Kidney tubule cell (primary cell): Measurements from ENCODE around the gene PTGES2.

ENCODE experiments used
- DNase-seq: peaks from one replicate; pipeline ENCODE4 v3.0.0-alpha.2; 2018; ENCODE audit warnings: low spot score

PTGES2 gene

DNA sequence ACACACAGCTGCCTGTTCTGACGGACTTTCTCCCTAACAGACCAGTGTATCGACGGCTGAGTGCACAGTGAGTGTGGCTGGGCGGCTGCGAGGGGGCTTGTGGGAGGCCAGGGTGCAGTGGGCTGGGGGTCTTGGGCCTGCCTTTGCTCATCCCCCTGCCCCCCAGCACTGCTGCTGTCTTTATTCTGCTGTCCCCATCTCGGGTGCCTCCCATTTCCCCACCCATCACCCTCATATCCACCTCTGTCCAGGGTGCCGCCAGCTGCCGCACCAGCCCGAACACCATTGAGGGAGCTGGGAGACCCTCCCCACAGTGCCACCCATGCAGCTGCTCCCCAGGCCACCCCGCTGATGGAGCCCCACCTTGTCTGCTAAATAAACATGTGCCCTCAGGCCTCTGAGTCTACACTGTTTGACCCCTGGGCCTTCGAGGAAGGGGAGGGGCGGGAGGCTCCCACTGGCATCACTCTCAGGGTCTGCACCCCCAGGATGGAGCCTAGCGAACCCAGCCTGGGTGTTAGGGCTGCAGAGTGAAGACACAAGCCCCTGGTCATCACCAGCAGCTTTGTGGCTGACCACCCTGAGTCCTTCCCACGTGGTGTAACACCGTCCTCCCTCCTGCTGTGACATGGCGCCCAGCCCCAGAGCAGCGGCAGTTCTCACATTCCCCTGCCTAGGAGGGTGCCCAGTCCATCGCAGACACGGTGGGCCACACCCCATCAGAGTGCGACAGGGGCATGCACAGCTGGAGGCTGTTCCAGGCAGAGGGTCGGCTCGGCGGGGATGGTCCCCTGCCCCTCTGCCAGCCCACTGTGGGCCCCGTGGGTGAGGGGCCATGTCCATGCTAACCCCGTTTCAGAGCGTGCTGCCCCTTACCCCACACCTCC, 25.8 kb upstream of the PTGES2 start:
- no peak for DNase-seq

DNA sequence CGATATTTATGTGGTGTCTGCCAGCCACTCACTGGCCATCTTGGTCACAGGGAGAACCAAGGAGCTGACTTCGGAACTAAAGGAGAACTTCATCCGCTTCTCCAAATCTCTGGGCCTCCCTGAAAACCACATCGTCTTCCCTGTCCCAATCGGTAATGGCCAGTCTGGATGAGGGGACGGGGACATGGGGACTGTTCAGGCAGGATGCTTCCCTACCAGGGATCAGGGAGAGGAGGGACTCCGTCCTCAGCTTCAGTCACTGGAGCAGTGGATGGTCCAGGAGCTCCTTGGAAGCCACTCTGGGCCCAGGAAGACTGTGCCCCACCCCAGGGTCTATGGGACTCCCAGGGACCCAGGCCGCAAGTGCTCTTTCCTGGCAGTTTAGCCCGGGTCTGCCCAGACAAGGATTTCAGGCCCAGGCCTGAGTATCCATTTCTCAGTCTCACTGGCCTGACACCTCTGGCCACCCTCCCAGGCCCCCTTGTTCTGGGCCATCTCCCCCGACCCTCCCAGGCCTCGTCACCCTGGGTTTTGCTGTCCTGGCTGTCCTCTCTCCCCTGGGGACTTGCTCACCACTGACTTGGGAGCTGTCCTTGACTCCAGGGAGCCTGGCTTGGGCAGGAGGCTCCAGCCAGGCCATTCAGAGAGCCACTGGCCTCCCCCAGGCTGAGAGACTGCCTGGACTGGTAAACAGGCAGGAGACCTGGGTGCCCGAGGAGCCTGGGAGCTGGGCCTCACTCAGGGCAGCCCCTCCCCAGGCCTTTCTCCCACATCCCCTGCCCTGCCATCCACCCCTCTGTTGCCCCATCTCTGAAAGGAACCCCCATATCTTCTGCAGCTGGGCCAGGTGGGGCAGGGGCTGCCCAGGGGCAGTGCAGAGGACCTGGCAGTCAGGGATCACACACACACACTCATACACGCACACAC, 24.9 kb upstream of the PTGES2 start:
- no peak for DNase-seq

DNA sequence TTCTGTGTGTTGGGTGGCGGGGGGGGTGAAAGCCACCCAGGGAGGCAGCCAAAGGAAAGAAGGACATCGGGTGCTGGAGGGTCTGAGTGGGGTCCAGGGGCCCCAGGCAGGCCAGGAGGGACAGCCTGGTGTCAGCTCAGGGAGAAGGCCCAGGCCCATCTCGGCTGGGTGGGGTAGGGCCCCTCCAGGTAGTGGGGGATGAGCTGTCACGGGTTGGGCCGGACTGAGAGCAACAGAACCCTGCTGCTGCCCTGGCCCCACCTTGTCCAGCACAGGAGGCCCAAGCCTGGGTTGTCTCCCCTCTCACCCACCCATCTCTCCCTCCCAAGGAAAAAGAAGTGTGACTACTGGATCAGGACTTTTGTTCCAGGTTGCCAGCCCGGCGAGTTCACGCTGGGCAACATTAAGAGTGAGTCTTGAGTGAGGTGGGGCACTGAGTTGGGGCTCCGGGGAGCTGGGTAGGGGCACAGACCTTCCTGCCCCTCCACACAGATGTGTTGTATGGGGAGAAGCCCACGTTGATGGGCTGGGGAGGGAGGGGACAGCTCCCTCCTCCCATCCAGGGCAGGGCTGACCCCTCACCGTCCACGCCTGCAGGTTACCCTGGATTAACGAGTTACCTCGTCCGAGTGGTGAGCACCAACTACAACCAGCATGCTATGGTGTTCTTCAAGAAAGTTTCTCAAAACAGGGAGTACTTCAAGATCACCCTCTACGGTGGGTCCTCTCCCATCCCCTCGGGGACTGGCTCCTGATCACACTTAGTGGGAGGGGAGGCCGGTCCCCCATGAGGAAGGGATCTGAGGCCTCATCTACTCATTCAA, 24.0 kb upstream of the PTGES2 start:
- DNase-seq, result no peak

DNA sequence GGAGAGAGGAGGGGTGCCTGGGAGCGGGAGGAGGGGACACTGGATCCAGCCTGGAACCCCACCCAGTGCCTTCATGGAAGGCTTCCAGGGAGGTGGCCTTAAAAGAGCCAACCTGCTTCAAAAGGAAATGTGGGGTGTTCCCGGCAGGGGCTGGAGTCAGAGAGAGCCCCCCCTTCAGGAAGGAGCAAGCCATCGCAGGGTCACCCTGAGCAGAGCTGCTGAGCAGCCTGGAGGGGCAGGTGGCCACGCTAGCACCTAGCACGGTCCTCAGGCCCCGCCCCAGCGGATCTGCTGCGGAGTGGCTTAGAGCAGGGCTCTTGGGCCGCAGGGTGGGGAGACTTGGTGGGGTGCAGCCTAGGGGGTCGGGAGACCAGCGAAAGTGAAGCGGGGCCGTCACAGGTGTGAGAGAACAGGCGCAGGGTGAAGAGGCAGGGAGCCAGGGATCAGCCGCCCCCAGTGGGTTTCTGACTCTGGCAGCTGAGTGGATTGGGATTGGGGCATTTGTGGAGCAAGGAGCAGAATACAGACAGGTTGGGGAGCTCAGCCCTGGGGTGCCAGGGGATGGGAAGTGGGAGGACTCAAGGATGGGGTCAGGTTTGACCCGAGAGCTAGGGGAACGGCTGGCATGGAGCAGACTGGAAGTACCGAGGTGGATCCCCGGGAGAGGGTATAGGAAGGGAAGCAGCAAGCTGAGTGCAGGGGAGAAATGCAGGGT, 23.2 kb upstream of the PTGES2 start:
- no peak for DNase-seq

DNA sequence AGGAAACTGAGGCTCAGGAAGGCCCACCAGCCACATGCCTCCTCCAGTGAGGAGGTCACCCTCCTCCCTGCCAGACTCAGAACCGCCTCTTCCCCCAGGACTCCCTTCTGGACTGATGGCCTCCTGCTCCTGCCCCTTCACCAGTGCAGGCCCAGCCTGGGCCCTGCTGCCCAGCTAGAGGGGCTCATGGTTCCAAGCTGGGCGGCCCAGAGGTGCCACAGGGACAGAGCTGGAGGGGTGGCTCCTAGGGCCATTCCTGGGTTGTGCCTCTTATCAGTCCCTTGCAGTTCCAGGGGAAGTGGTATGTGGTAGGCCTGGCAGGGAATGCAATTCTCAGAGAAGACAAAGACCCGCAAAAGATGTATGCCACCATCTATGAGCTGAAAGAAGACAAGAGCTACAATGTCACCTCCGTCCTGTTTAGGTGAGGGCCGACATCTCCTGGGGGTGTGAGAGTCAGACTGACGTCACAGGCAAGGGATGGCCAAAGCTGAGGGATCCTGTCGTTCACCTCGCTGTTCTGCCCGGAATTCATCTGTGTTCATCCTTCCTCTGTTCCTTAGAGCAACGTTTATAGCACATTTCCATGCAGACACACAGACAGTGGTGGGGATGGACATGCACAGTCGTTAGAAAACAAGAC, 22.5 kb upstream of the PTGES2 start:
- DNase-seq, result no peak

DNA sequence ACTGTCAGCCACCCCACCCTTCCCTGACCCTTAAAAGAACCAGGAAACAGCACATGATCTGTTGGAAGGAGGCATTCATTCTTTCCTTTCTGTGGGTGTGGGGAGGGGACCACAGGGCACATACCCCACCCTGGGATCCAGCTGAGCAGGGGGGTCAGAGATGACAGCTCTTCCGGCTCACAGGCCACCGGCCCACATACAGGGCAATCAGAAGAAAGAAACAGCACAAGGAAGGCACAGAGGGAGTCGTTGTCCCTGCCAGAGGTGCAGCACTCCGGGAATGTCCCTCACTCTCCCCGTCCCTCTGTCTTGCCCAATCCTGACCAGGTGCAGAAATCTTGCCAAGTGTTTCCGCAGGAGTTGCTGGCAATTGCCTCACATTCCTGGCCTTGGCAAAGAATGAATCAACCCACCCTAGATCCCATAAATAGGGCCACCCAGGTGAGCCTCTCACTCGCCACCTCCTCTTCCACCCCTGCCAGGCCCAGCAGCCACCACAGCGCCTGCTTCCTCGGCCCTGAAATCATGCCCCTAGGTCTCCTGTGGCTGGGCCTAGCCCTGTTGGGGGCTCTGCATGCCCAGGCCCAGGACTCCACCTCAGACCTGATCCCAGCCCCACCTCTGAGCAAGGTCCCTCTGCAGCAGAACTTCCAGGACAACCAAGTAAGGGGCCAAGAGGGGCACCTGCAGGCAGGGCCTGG, 21.6 kb upstream of the PTGES2 start, which contains the start of gene LCN2:
TSS of gene LCN2 (plus strand) at position 453 of the 701 bp plus-strand sequence. CDS start at position 526, 73 bp downstream.
- DNase-seq, result peak; percentile 93

DNA sequence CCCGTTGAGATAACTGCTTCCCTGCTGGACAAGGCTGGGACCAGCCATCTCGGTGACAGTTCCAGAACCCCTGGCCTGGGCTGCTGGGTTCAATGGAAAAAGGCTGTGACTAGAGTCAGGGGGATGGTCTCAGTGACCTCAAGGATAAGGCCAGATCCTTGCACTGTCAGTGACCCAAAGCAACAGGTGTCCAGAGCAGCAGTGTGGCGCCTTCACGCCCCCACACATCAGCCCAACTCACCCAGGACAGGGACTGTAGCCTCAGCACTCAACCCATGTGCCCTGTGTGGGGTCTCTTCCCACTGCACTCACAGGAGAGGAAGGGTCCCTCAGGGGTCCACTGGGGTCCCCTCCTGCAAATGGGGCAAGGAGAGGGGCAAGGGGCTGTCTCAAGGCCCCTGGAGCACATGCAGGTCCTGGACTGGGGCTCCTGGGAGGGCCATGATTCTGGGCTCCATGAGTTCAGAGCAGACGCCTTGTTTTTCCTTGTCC, 21.0 kb upstream of the PTGES2 start:
- no peak for DNase-seq

DNA sequence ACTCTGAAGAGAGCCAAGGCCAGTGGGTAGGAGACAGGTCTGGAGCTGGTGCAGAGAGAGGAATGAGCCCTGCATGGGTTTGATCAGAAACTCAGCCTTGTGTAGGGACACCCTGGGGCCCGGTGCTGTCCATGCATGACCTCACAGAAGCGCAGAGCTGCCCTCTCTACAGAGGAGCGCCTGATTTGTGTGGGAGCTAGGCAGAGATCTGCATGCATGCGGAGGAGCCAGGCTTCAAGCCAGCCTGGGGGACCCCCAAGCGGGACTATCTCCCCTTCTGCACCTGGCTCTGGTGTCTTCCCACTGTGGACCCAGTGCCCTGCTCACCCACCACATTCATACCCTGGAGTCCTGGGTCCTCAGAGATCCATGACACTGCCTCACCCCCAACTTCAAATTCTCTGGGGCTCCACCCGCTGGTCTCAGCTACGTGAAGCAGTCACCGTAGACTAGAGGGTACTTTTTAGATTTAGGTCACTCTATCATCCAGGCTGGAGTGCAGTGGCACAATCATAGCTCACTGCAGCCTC, 19.1 kb upstream of the PTGES2 start:
- no peak for DNase-seq

DNA sequence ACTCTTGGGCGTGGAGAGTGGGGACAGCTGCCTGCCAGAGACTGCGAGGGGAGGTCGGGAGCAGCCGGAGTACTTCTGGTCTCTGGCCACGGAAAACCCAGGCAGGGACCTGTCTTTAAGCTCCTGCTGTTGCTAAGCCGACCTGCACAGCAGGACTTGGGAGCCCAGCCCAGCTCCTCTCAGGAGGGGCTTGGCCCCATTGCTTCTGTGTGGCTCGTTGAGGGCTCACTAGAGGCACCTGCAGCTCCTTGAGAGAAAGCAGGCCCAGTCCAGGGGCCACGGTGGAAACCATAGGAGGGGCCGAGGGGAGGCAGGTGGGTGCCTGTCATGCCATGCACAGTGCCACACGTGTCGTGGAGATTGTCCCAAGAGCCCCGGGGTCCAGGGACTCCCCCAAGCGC, 18.4 kb upstream of the PTGES2 start:
- DNase-seq, result no peak

DNA sequence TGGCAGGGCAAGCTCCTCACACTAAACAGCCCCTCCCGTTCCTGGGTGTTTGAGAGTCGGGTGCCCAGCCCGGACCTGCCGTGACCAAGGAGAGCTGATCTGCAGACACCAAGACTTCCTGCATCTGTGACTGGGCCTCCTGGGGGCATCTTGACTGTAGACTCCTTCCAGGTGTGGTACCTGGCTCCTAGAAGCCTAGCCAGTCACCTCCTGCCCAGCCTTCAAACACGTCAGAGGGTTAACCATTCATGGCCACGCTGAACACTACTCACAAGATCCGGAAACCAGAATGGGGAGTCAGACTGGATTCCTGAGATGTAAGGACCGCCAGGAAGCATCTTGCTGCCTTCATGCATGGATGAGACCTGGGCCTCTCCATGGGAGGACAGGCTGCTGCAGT, 18.0 kb upstream of the PTGES2 start:
- DNase-seq, result peak; percentile 88

DNA sequence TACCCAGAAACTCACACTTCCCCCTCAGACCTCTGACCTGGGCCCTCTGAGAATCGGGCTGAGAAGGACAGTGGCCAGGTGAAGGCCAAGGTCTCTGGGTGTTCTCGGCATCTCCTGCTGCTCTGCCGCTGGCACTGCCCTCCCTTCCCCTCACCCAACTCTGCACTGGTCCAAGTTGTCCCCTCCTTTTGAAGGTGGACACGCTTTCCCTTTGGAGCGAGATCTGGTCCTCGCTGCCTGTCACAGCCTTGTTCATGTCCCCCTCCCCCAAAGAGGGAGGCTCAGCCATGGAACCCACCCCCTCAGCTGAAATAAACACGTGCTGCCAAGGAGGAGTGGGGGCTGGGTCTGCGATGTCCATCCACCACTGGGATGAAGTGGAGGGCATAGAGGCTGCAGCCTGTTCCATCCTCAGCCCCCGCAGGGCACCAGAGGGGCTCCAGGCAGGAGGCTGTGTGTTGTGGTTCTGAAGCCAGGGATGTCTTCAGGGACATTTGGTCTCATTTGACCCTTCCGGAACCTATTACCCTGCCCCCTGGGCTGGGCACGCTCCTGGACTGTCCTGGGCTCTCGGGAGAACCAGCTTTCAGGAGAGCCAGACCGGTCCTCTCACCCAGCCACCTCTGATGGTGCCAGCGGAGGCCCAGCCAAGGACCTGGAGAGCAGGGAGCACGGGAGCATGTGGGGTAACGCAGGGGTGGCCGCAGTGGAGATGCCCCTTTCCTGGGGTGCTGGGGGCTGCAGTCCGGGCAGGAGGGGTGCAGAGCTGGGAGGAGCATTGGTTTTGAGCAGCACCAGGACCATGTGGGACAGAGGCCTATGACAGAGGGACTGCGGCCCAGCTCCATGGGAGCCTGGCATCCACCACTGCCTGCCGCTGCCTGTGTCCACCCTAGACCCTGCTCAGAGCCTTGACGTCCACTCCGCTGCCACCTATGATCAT, 17.0 kb upstream of the PTGES2 start:
- no peak for DNase-seq

DNA sequence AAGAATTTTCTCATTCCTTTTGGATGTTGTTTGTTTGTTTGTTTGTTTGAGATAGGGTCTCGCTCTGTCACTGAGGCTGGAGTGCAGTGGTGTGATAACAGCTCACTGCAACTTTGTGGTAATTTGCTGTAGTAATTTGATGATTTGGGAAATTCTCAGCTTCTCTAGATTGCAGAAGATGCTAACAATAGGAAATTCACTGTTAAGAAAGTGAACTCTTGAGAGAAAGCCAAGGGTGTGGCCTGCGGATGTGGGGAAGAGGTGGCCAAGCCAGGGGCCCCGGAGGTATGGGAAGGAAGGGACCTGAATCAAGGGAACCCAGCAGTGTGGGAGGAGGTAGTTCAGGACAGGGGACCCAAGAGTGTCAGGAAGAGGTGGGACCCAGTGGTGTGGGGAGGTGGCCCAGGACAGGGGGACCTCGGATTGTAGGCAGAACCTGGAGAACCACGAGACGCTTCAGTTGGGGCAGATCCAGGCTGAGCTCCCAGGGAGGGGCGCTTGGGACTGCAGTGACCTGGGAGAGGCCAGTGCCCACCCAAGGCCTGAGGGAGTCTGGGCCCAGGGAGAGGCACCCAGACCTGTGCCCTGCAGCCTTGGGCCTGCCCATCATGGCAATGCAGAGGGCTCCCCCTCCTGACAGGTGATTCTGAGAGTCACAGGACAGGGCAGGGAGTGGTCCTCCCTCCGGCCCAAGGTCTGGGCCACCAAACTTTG, 16.2 kb upstream of the PTGES2 start:
- no peak for DNase-seq

DNA sequence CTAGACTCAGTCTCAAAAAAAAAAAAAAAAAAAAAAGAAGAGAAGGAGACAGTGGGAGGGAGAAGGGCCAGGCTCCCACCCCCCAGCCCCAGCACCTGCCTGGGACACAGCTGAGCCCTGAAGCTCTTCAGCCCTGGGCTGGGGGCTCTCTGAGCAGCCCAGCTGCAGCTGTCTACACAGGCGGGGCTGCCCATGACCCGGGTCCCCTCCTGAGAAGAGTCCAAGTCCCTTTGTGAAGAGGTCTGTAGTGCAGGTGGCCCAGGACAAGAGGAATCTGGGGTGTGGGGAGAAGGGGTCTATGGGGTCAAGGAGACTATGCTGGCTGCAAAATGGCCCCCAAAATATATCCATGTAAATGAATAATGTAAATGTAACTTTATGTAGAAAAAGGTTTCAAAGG, 15.1 kb upstream of the PTGES2 start:
- DNase-seq, result no peak

DNA sequence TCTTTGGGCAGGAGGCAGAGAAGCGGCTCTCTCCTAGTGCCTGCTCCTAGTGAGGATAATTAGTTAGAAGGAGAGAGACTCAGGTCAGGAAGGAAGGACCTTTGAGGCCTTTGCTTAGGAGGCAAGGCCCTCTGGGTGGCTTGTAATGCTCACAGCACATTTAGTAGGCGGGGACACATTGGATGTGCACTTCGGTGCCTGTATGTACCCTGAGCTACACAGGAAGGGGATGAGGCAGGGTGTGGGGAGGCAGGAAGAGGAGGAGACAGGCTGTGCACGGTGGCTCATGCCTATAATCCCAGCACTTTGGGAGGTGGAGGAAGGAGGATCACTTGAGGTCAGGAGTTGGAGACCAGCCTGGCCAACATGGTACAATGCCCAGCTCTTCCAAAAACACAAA, 14.5 kb upstream of the PTGES2 start:
- DNase-seq, result no peak

DNA sequence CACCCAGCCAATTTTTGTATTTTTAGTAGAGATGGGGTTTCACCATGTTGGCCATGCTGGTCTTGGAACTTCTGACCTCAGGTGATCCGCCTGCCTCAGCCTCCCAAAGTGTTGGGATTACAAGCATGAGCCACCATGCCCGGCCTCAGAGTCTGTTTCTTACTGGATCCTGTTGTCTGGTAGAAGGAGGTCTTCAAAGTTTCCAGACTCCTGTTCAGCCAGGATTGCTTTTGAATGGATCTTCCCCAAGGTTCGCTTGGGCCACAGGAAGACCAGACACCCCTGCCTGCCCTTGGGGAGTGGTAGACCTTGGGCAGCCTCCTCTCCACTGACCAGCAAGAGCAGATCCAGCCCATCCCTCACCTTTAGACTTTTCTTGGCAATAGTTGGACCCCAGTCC, 14.1 kb upstream of the PTGES2 start:
- no peak for DNase-seq

DNA sequence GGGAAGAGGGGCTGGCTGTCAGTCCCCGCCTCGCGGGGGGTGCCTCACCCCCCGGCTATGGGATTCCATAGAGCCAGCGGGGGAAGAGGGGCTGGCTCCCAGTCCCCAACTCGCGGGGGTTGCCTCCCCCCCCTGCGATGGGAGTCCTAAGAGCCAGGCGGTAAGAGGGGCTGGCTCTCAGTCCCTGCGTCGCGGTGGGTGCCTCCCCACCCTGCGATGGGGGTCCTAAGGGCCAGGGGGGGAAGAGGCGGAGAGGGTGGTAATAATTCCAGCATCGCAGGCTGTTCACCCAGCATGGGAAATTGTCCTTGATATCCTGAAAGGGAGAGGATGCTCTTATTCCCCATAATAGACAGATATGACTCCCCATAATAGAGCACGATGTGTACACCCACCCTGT, 12.1 kb upstream of the PTGES2 start:
- no peak for DNase-seq

DNA sequence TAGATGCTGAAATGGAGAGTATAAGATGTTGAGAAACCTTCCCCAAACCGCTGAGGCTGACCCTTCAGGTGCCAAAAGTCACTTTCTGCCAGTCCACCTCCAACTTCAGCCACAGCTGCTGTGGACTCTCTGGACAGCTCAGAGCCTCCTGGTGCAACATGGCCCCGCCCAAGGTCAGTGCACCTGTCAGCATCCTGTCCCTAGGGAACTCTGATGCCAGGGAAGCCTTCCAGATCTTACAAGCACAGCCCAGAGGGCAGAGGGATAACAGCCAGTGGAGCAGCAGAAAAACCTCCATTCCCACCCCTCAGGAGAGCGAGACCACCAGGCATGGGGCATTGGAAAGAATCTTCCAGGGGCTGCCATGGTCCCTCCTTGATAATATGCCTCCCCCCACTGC, 10.5 kb upstream of the PTGES2 start:
- DNase-seq, result no peak
